Tongue (tissue), 2 donors: ENCODE measurements around the gene WWP2. TPM values are rescaled to one million over a fixed set of nuclear protein-coding genes. Genes with fewer than 3 reads are reported as not detected.

ENCODE experiments used
- DNase-seq: peaks from one replicate; pipeline ENCODE4 v3.0.0-alpha.2; 2015
- total RNA-seq: library from RNA; depleted of rRNA; stranded (reverse); fragments of >200 nt; gene quantifications from one replicate; pipeline ENCODE4 v1.2.3, GENCODE V29; 2014

WWP2 gene
- total RNA-seq, 1 donor from 2014 or later = 32.1 TPM

GRCh38 chr16:69890114-69890891, 128.2 kb downstream of the WWP2 start:
- peak; percentile 93 for DNase-seq

- no peak for DNase-seq
Measured at GRCh38 chr16:69890892-69891282, 128.8 kb downstream of the WWP2 start.

GRCh38 chr16:69892378-69892777, 130.2 kb downstream of the WWP2 start:
- no peak for DNase-seq

- DNase-seq = peak; percentile 28
Measured at GRCh38 chr16:69893106-69893505, 131.0 kb downstream of the WWP2 start.

- DNase-seq = peak; percentile 64
Measured at GRCh38 chr16:69894676-69895075, 132.5 kb downstream of the WWP2 start.

- no peak for DNase-seq
Measured at GRCh38 chr16:69903865-69904415, 141.8 kb downstream of the WWP2 start.

- DNase-seq = no peak
Measured at GRCh38 chr16:69904495-69905170, 142.5 kb downstream of the WWP2 start.

GRCh38 chr16:69905171-69905555, 143.0 kb downstream of the WWP2 start:
- no peak for DNase-seq

GRCh38 chr16:69906838-69907401, 144.8 kb downstream of the WWP2 start:
- no peak for DNase-seq

- DNase-seq = no peak
Measured at GRCh38 chr16:69909043-69909442, 146.9 kb downstream of the WWP2 start.

- DNase-seq = no peak
Measured at GRCh38 chr16:69909760-69910159, 147.6 kb downstream of the WWP2 start.

GRCh38 chr16:69910964-69911363, 148.8 kb downstream of the WWP2 start:
- DNase-seq = no peak

- DNase-seq = no peak
Measured at GRCh38 chr16:69916462-69916861, 154.3 kb downstream of the WWP2 start.

- DNase-seq = no peak
Measured at GRCh38 chr16:69917311-69917710, 155.2 kb downstream of the WWP2 start.

- DNase-seq = peak; percentile 52
Measured at GRCh38 chr16:69917739-69918138, 155.6 kb downstream of the WWP2 start.

- DNase-seq = no peak
Measured at GRCh38 chr16:69918241-69918640, 156.1 kb downstream of the WWP2 start.

GRCh38 chr16:69921127-69921526, 159.0 kb downstream of the WWP2 start:
- peak; percentile 79 for DNase-seq

- no peak for DNase-seq
Measured at GRCh38 chr16:69922200-69922599, 160.1 kb downstream of the WWP2 start.

GRCh38 chr16:69924041-69924775, 162.1 kb downstream of the WWP2 start:
- DNase-seq = peak; percentile 52

- DNase-seq = peak; percentile 75
Measured at GRCh38 chr16:69924777-69925191, 162.7 kb downstream of the WWP2 start.

GRCh38 chr16:69925311-69925710, 163.2 kb downstream of the WWP2 start:
- no peak for DNase-seq

GRCh38 chr16:69926241-69926640, 164.1 kb downstream of the WWP2 start:
- DNase-seq = no peak
